NB4 (cell line): Measurements from ENCODE around the gene KRT80.

Experiments used
- MAX ChIP-seq: IDR thresholded peaks from 2 replicates; pipeline ENCODE4 v1.6.1; 2011; ENCODE audit warnings: low read depth, low read length
- MYC ChIP-seq: IDR thresholded peaks from 2 replicates; pipeline ENCODE4 v1.6.1; 2011; ENCODE audit warnings: low read depth, low read length
- POLR2A ChIP-seq: IDR thresholded peaks from 2 replicates; pipeline ENCODE4 v1.6.1; 2011; ENCODE audit warnings: mild to moderate bottlenecking; ENCODE audit not compliant: insufficient read length; ENCODE audit errors: extremely low read depth
- TF ChIP-seq, protein P1 (sequence below): IDR thresholded peaks from one replicate; pipeline ENCODE4 v1.5.1; 2012; ENCODE audit warnings: low read depth, low read length

DNA sequence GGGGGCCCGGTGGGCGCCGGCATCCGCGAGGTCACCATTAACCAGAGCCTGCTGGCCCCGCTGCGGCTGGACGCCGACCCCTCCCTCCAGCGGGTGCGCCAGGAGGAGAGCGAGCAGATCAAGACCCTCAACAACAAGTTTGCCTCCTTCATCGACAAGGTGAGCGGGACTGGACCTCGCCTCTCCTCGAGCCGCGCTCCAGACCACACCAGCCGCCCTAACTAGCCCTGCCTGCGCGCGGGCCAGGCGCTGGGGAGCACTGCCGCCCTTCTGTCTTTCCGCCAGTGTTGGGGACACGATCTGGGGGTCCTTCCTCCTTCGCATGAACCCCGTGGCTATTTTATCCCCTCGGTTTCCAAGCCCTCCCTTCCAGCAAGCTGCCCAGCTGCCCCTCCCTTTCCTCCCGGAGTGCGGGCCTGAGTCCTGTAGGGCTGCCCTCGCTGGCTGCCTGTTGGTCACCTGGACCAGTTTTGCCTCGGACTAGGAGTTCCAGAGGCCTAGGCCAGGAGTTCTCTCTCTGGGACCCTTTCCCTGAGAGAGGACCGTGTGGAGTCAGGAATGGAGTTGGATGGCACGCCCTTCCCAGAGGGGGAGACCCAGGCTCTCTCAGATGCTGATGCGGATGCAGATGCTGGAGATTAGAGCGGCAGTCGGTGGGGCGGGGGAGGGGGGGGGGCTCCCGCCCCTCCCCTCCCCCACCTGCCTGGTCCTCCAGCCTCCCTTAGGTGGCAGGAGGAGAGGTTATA is 41.8 kb upstream of the KRT80 start:
- TF ChIP-seq, protein P1, sequence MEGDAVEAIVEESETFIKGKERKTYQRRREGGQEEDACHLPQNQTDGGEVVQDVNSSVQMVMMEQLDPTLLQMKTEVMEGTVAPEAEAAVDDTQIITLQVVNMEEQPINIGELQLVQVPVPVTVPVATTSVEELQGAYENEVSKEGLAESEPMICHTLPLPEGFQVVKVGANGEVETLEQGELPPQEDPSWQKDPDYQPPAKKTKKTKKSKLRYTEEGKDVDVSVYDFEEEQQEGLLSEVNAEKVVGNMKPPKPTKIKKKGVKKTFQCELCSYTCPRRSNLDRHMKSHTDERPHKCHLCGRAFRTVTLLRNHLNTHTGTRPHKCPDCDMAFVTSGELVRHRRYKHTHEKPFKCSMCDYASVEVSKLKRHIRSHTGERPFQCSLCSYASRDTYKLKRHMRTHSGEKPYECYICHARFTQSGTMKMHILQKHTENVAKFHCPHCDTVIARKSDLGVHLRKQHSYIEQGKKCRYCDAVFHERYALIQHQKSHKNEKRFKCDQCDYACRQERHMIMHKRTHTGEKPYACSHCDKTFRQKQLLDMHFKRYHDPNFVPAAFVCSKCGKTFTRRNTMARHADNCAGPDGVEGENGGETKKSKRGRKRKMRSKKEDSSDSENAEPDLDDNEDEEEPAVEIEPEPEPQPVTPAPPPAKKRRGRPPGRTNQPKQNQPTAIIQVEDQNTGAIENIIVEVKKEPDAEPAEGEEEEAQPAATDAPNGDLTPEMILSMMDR: no peak
- TF ChIP-seq POLR2A: no peak
- TF ChIP-seq MYC: no peak
- TF ChIP-seq MAX: no peak
